CD1c-positive myeloid dendritic cell (primary cell): Measurements from ENCODE around the gene TP63.
"Not testable (repeated sequence)": the region's sequence is repeated elsewhere in the genome, so short reads cannot be mapped to it uniquely, and the experiment has no call there.

Source experiments
- DNase-seq: peaks from one replicate; pipeline ENCODE4 v3.0.0-alpha.2; 2016; ENCODE audit errors: extremely low spot score

The TP63 gene

DNA sequence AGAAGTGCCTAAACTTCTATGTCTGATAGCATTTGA, at the start of gene TP63:
TP63 (plus strand) TSS at position 17 of the 36 bp plus-strand sequence. CDS start 127 bp downstream, outside the sequence.
- DNase-seq = no peak

DNA sequence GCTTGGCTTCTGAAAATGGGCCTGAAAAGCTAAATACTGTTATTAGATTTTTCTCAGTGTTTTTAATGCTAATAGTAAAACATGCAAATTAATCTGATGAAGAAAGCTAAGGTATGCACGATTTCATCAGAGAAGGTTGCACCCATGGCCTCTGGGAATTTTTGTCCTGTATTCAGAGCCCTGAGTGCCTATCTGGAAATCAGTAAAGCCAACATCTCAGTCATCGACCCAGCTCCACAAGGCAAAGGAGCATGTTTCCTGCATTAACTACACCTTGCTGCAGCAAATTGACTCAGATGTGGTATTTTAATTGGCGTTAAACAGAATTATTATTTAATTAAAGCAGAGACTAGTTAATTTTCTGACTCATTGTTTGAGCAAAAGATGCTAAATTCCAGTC, 49.0 kb upstream of the TP63 start:
- DNase-seq = no peak

DNA sequence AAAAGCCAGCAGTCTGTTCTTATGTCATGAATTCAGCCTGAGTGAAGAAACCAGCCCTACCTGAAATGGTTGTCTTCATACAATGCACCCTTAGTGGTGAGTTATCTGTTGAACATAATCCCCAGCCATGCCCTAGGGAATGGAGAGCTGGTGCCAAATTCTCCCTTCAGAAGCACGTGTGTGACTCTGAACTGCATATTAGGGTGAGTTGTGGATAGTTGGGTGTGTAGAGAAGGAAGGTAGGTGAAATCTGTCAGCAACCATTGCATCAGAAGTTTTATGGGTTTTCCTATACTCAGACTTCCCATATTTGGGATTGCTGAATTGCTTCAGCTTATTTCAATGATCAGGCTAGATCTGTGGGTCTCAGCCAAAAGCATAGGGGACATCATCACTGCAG, 46.5 kb upstream of the TP63 start:
- no peak for DNase-seq

DNA sequence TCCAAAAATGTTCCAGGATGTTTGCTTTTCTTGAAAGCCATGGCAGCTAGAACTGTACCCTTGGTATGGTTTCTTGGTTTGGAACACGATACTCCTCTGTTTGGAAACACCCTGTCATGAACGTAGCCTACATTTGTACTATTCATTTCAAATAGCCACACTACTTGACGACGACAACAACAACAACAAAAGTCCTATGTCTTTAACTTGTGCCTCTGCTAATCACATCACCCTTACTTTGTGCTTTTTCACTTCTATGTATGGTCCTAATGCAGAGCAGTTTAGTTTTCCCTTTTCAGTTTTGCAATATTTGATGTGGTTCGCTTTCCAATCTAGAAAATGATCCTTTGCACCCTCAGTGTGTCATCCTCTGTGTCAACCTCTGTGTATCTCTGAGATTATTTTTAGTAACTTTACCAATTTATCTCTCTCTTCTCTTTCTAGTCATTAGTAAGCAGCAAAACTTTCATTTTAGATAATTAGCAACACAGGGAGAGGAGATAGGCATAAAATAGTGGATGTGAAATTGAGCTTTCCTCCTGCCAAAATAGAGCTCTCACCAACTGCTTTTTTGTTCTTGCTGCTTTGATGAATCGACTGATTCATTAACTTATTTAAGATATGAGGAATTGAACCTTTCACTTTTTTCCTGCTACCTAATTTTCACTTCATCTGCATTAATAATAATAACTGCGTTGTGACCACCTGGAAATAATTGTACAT, 44.1 kb upstream of the TP63 start:
- no peak for DNase-seq

DNA sequence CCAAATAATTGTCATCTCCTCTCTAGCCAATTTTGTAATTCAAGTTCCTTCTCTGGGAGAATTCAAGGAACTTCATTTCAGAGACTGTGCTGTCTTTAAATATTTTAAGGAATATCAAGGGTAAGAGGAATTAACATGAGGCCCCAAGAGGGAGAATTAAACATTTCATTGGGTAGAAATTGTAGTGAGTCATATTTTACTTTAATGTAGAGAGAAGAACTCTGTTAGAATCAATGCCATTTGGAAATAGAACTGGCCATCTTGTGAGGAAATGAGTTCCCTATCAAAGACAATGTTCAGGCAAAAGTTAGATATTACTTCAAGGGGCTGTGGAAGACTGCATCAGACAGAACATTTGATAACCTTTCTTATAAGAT, 43.5 kb upstream of the TP63 start:
- no peak for DNase-seq

DNA sequence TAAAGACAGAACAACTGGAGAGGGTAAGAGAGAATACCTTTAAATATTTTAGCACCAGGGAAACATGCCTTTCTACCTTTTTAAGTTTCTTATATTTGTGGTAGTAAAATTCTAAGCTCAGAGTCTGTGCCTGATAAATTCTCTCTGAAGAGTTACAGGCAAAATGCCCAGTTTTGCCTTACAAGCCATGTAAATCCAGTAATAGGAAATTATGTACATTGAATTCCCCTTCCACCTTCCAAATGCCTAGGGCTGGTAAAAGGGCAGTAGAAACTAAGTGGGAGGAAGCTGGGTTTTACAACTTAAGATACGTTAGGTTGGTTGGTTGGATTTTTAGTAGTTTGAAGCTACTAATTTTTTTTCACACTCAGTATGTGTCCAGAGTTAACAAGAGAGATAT, 43.1 kb upstream of the TP63 start:
- DNase-seq = no peak

DNA sequence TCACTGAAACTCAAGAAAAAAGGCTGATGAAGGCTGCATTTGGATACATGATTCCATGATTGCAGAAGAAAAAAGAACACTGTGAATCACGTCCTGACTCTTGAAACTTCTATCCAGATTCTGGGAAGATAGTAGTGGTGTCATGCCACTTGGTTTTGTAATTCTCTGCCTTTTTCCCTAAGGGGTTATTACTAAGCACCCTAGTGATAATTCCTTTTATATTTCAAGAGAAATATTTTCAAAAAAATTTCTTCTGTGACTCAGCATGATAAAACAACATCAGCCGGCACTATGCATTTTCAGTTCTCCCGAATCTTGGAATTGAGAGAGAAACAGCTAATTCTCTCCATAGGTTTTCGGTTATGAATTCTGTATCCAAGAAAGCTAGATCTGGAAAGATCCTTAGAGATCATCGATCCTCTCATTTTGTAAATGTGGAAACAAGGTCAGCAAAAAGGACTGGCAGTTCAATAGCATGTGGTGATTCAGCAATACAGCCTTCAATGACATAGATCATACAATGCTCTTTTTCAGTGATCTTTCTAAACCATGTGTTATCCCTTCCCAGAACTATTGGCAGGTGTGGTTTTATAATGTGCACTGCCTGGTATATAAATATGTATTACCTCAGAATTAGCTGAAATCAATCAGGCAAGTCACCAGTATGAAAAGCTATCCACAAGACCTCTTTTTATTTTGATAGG, 42.6 kb upstream of the TP63 start:
- no peak for DNase-seq

DNA sequence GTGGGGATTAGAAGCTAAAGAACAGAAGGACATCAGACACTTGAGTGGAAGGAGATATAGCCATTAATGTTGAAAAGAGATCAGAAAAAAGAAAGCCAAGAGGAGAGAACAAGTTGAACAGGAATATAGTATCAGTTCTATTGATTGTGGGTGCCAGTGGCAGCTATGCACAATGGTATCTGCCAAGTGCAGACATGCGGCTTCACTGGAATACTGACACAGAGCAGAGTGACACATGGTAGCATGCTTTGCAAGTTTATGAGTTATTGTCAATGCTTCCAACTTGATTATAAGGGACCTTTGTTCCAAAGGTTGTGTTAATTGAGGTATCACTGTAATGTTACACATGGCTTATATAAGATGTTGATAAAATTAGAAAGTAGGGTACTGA, 42.0 kb upstream of the TP63 start:
- no peak for DNase-seq

DNA sequence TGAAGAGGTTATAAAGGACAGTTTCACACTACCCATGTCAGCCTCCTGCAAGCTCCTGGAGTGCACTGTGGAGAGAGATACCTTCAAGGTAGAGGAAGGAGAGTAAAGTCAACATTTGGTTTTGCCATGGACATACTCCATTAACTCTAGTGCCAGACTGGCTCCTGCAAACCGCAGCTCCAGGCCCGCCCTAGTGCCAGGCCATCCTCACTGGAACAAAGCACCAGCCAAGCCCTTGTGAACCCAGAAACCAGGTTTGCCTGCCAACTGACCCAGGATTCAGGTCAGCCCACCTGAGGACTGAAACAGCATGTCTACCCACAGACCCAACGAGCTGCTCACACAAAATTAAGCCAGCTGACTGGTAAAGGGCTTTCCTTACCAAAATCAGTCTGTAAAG, 41.0 kb upstream of the TP63 start:
- no peak for DNase-seq

DNA sequence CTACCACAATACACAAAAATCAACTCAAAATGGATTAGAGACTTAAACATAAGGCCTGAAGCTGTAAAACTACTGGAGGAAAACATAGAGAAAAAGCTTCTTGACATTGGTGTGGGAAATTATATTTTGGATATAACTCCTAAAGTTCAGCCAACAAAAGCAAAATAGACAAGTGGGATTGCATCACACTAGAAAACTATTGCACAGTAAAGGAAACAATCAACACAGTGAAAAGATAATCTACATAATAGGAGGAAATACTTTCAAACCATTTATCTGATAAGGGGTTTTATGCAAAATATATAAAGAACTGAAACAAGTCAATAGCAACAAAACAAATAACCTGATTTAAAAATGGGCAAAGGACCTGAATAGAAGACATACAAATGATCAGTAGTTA, 37.6 kb upstream of the TP63 start:
- DNase-seq = no peak

DNA sequence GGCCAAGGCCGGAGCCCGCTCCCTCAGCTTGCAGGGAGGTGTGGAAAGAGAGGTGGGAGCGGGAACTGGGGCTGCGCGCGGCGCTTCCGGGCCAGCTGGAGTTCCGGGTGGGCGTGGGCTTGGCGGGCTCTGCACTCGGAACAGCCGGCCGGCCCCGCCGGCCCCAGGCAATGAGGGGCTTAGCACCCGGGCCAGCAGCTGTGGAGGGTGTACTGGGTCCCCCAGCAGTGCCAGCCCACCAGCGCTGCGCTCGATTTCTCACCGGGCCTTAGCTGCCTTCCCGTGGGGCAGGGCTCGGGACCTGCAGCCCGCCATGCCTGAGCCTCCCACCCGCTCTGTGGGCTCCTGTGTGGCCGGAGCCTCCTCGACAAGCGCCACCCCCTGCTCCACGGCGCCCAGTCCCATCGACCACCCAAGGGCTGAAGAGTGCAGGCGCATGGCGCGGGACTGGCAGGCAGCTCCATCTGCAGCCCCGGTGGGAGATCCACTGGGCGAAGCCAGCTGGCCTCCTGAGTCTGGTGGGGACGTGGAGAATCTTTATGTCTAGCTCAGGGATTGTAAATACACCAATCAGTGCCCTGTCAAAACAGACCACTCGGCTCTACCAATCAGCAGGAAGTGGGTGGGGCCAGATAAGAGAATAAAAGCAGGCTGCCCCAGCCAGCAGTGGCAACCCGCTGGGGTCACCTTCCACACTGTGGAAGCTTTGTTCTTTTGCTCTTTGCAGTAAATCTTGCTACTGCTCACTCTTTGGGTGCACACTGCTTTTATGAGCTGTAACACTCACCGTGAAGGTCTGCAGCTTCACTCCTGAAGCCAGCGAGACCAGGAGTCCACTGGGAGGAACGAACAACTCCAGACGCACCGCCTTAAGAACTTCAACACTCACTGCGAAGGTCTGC, 34.9 kb upstream of the TP63 start:
- DNase-seq = not testable (repeated sequence)

DNA sequence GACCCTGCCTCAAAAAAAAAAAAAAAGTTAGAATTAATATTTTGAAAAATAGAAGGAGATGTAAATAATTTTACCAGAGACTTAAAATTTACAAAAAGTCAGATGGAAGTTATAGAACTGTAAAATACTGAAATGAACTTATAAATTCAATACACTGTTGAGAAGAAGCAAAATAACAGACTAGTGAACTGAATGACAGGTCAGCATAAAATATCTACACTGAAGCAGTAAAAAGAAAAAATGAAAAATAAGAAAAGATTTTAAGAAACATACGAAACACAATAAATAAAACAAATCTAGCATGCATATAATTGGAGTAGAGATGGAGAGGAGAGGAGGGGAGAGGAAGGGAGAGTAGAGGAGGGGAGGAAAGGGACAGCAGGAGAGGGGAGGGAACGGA, 33.3 kb upstream of the TP63 start:
- DNase-seq = no peak

DNA sequence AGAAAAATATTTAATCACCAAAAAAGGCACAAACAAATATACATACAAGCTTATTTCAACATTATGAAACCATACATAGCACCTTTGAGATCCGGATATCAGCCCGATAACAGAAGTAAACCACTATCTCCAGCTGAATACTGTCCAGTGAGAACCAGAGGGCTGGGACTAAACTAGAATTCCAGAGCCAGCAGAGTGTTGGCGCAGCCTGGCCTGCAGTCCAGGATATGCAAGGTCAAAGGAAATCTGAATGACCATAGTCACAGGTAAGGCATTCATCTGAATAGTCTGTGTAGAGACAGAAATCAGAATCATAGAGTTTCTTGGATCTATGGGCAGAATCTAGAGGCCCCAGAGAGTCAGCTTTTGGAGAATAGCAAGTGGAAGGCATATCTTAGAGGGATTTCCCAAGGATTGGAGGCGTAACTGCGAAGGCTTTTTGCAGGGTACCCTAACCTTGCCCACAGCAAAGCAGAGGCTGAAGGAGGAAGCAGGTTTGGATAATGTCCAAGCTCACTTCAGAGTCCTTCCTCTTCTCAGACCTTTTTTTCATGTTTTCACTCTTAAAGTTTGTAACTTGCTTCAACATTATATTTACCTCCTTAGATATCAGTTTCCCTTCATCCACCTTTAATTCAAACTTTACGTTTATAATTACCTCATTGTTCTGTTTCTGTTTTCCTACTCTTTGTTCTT, 32.5 kb upstream of the TP63 start:
- DNase-seq = no peak

DNA sequence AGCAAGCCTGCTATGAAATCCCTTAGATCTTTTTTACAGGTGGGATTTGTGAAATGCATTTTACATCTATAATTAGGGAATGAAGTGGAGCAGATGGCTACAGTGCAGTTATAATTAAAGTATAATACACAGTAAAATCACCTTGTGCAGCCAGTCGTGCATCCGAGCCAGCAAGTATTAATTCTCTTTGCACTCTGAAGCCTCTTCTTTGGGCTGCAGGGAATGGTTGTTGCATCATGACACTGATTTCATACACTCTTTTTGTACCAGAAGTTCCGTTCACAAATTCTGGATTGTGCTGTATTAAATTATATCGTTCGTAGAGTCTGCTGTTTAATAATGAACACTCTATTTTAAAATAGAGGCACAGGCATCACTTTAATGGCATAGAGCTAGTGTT, 28.7 kb upstream of the TP63 start:
- no peak for DNase-seq

DNA sequence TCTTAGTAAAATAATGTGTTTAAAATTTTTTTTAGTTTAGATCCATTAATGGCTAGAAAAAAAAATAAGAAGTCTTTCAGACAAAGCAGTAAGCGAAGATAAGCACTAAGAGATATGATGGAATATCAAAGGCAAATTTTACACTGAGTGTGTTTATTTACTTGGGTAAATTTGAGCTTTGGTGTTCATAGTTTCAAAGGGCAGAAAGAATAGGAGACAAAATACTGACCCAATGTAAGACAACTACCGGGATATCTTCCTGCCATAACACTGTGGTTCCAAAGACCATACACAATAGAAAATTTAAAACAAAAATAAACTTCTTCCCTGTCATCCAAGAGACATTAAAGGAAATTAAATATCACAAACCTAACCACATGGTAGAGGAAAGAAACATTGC, 25.5 kb upstream of the TP63 start:
- no peak for DNase-seq

DNA sequence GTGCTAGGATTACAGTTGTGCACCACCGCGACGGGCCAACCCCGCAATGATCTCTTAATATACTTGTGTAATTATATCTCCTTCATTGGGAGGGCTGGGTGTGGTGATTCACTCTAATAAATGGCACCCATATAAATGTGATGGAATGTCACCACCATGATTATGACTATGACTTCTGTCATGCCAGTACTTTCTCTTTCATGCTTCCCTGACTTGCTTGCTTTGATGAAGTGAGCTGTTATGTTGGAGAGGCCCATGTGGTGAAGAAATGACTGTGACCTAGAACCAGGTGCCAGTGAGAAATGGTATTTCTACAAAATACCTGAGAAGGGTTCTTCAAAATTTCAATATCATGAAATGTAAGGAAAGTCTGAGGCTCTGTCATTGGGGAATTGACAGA, 24.4 kb upstream of the TP63 start:
- DNase-seq = no peak

DNA sequence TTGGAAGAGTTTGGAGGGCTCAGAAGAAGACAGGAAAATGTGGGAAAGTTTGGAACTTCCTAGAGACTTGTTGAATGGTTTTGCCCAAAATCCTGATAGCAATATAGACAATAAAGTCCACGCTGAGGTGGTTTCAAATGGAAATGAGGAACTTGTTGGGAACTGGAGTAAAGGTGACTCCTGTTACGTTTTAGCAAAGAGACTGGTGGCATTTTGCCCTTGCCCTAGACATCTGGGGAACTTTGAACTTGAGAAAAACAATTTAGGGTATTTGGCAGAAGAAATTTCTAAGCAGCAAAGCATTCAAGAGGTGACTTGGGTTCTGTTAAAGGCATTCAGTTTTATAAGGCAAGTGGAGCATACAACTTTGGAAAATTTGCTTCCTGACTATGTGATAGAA, 18.5 kb upstream of the TP63 start:
- DNase-seq = not testable (repeated sequence)

DNA sequence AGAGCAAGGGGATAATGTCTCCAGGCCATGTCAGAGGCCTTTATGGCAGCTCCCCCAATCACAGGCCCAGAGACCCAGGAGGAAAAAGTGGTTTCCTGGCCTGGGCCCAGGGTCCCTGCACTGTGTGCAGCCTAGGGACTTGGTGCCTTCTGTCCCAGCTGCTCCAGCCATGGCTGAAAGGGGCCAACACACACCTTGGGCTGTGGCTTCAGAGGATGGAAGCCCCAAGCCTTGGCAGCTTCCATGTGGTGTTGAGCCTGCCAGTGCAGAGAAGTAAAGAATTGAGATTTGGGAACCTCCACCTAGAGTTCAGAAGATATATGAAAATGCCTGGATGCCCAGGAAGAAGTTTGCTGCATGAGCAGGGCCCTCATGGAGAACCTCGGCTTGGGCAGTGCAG, 18.1 kb upstream of the TP63 start:
- no peak for DNase-seq

DNA sequence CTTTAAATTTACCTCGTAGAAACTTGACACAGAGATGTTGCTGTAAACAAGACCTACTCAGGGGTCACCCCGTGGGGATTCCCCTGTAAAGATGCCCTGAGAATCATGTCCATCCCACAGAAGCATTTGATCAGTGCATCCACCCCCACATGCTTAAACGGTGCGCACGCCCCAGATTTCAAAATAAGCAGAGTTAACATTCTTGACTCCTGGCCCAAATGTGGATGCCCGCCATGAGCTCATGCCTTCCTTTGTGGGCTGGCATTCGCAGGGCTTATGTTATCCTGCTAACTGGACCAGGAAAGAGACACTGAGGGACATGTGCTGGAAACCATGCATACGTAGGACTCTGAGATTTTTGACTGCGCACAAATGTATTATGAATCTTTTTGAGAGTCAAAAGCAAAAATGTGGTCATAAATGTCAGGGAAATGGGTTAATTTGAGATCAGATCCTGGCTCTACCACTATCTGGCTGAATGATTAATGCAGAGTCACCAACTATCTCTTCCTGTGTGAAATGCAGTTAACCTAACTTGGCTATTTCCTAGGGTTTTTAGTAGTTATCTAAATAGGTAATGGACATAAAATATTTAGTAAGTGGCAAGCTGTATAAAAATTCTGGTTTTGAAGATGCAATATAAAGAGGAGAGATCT, 9.1 kb upstream of the TP63 start:
- no peak for DNase-seq

DNA sequence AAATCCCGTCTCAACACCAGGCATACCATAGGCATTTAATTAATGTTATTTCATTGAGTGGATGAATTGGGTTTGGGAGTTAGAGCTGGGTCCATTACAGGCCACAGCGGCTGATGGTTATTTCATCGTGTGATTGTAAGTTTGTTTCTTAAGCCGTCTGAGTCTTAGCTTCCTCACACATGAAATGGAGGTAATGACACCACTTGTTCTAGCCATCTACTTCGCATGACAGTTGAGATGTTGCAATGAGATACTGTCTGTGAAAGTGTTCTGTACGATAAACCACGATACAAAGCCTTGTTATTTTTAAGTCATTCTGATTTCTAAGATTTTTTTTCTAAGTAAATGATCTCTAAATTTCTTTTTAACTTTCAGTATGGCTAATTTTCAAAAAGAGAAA, 8.6 kb upstream of the TP63 start:
- no peak for DNase-seq

DNA sequence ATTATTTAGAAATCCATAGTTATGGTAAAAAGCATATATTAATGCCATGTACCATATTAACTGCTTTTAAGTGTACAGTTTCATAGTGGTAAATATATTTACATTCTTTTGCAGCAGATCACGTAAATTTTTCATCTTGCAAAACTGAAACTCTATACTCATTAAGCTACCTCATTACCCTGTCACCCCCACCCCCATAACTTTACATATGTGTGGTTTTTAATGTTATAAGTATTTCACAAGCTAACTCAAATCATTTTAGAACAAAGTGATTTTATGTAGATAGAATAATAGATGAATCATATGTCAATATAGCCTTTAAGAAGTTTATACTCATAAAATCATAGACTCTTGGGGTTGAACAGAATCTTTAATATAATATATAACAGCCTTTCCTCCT, 7.1 kb upstream of the TP63 start:
- no peak for DNase-seq

DNA sequence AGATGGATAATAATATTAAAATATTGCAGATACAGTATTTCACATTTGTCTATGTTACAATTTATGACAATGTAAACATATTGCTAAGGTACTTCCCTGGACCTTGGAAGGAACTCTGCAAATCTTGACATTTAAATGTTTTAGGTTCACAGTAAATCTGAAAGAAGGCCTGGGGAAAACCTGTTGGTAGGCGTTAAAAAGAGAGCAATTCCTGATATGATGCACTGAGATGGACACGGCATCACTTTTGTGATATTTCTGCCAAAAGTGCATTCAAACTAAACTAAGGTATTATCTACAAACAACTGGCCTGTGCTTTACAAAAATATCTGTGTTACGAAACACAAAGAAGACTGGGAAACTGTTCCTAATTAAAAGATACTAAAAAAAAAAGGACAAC, 6.1 kb upstream of the TP63 start:
- DNase-seq = no peak
